HEK293T (cell line): Measurements from ENCODE around the gene SLC31A2.

Experiments
- LEF1 ChIP-seq: fragments of 450-650 bp; IDR thresholded peaks from 2 replicates; pipeline ENCODE4 v1.6.1; 2017; ENCODE audit warnings: mild to moderate bottlenecking, borderline replicate concordance
- SP1 ChIP-seq: fragments of 450-650 bp; IDR thresholded peaks from 2 replicates; pipeline ENCODE4 v1.6.1; 2017
- SUZ12 ChIP-seq: fragments of 450-650 bp; IDR thresholded peaks from 2 replicates; pipeline ENCODE4 v1.6.1; 2016; ENCODE audit warnings: mild to moderate bottlenecking
- TARDBP ChIP-seq: fragments of 450-650 bp; IDR thresholded peaks from 2 replicates; pipeline ENCODE4 v1.6.1; 2016
- TF ChIP-seq, protein P1 (sequence below): fragments of 450-650 bp; IDR thresholded peaks from 2 replicates; pipeline ENCODE4 v1.6.1; 2016

DNA sequence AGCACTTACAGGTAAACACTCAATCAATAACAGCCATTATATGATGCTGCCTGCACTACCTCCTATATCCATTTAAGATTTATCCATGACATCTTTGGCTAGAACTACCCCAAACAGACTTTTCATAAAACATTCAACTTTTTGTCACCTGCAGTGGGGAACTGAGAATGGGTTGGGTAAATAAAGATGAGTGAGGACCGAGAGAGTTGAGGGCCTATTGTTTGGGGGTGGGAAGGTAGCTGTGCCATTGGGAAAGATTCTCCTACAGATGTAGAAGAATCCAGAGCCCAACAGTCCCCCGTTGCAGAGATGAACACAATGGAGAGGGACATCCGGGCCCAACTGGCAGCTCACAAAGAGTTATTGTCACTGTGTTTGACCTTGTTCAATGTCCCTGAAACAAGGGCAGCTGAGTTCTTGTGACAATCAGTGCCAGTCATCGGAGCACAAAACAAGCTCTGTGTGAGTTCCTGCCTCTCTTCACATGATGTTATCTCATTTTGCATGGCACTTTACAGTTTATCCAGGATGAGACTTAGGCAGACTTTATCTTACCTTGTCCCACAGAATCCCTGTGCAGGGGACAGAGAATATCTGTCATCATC, 11.5 kb upstream of the SLC31A2 start:
- TF ChIP-seq LEF1 (no peak), SP1 (no peak), SUZ12 (no peak), TARDBP (no peak)
- TF ChIP-seq, protein P1, sequence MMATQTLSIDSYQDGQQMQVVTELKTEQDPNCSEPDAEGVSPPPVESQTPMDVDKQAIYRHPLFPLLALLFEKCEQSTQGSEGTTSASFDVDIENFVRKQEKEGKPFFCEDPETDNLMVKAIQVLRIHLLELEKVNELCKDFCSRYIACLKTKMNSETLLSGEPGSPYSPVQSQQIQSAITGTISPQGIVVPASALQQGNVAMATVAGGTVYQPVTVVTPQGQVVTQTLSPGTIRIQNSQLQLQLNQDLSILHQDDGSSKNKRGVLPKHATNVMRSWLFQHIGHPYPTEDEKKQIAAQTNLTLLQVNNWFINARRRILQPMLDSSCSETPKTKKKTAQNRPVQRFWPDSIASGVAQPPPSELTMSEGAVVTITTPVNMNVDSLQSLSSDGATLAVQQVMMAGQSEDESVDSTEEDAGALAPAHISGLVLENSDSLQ, result no peak
